ENCODE results near the gene SPSB3. TPM values are rescaled to one million over a fixed set of nuclear protein-coding genes. Genes with fewer than 3 reads are reported as not detected.

SPSB3 gene
- total and polyA plus RNA-seq, 4 donors = 27.7 to 60.5 (median 37.8) TPM

DNA sequence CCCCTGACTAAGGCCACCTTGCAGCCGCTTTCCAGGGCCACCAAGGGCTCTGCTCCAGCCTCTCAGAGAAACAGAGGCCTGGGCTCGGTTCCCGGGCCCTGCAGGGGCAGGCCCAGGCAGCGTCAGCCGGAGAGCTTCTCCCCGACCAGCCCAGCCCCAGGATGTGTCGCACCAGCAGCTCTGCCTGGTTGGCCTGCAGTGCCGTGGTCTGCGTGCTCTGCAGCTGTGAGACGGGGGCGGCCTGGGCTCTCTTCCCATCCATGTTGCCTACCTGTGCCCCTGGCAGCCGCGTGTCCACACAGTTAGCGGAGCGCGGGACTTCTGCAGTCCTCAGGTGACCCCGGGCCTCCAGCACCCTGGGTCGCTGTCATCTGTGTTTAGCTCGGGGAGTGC lies 6.3 kb upstream of the SPSB3 start:
- H3K36me3 ChIP-seq (ENCODE audit: control insufficient read depth in 4 of 4, insufficient read depth in 3 of 4, low read depth in 1 of 4, low read length in 3 of 4) = peaks cover 0 to 34% (median 5%) of the 10 kb centered on the region in 4 donors
- no peak for DNase-seq (ENCODE audit: low spot score)
- WGBS = 62% methylated on average over 19 of the region's 19 CpGs

More for the DNA sequence above, 6.3 kb upstream of the SPSB3 start:
- Histone ChIP-seq H3K27ac (ENCODE audit: low read depth in 1 of 2, low read length in 2 of 2) (no peak overlapping the region), H3K4me1 (ENCODE audit: control insufficient read depth in 4 of 4, insufficient read depth in 4 of 4, low read length in 3 of 4) (peaks cover 14 to 74% (median 49%) of the 10 kb centered on the region in 4 donors), H3K27me3 (ENCODE audit: control insufficient read depth in 4 of 4, insufficient read depth in 4 of 4, low read length in 3 of 4) (no peaks in the 10 kb centered on the region), H3K9me3 (ENCODE audit: control insufficient read depth in 4 of 4, low read length in 3 of 4) (no peaks in the 10 kb centered on the region), H3K4me3 (ENCODE audit: low read depth in 1 of 3, low read length in 3 of 3) (no peak overlapping the region), H3K9ac (ENCODE audit: low read depth in 1 of 2, low read length in 2 of 2) (no peak overlapping the region)
- TF ChIP-seq RXRA (IDR thresholded peaks at IDR 0.05) (no peak), JUND (IDR thresholded peaks at IDR 0.05) (no peak), FOXA2 (IDR thresholded peaks at IDR 0.05) (no peak), HNF4G (IDR thresholded peaks at IDR 0.05) (no peak), FOXA1 (IDR thresholded peaks at IDR 0.05) (no peak), SP1 (IDR thresholded peaks at IDR 0.05) (no peak), NR2F2 (IDR thresholded peaks at IDR 0.05) (no peak), TAF1 (conservative IDR thresholded peaks at IDR 0.05) (no peak), HNF4A (conservative IDR thresholded peaks at IDR 0.05) (no peak)
- TF ChIP-seq, protein P1, sequence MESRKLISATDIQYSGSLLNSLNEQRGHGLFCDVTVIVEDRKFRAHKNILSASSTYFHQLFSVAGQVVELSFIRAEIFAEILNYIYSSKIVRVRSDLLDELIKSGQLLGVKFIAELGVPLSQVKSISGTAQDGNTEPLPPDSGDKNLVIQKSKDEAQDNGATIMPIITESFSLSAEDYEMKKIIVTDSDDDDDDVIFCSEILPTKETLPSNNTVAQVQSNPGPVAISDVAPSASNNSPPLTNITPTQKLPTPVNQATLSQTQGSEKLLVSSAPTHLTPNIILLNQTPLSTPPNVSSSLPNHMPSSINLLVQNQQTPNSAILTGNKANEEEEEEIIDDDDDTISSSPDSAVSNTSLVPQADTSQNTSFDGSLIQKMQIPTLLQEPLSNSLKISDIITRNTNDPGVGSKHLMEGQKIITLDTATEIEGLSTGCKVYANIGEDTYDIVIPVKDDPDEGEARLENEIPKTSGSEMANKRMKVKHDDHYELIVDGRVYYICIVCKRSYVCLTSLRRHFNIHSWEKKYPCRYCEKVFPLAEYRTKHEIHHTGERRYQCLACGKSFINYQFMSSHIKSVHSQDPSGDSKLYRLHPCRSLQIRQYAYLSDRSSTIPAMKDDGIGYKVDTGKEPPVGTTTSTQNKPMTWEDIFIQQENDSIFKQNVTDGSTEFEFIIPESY (IDR thresholded peaks at IDR 0.05) = no peak
- TF ChIP-seq, protein P2, sequence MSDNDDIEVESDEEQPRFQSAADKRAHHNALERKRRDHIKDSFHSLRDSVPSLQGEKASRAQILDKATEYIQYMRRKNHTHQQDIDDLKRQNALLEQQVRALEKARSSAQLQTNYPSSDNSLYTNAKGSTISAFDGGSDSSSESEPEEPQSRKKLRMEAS (IDR thresholded peaks at IDR 0.05) = no peak
- TF ChIP-seq, protein P3, sequence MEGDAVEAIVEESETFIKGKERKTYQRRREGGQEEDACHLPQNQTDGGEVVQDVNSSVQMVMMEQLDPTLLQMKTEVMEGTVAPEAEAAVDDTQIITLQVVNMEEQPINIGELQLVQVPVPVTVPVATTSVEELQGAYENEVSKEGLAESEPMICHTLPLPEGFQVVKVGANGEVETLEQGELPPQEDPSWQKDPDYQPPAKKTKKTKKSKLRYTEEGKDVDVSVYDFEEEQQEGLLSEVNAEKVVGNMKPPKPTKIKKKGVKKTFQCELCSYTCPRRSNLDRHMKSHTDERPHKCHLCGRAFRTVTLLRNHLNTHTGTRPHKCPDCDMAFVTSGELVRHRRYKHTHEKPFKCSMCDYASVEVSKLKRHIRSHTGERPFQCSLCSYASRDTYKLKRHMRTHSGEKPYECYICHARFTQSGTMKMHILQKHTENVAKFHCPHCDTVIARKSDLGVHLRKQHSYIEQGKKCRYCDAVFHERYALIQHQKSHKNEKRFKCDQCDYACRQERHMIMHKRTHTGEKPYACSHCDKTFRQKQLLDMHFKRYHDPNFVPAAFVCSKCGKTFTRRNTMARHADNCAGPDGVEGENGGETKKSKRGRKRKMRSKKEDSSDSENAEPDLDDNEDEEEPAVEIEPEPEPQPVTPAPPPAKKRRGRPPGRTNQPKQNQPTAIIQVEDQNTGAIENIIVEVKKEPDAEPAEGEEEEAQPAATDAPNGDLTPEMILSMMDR (IDR thresholded peaks at IDR 0.05; ENCODE audit: low read depth, low read length, missing input control) = no peak
- TF ChIP-seq, protein P4, sequence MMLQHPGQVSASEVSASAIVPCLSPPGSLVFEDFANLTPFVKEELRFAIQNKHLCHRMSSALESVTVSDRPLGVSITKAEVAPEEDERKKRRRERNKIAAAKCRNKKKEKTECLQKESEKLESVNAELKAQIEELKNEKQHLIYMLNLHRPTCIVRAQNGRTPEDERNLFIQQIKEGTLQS (IDR thresholded peaks at IDR 0.05) = no peak
- TF ChIP-seq, protein P5, sequence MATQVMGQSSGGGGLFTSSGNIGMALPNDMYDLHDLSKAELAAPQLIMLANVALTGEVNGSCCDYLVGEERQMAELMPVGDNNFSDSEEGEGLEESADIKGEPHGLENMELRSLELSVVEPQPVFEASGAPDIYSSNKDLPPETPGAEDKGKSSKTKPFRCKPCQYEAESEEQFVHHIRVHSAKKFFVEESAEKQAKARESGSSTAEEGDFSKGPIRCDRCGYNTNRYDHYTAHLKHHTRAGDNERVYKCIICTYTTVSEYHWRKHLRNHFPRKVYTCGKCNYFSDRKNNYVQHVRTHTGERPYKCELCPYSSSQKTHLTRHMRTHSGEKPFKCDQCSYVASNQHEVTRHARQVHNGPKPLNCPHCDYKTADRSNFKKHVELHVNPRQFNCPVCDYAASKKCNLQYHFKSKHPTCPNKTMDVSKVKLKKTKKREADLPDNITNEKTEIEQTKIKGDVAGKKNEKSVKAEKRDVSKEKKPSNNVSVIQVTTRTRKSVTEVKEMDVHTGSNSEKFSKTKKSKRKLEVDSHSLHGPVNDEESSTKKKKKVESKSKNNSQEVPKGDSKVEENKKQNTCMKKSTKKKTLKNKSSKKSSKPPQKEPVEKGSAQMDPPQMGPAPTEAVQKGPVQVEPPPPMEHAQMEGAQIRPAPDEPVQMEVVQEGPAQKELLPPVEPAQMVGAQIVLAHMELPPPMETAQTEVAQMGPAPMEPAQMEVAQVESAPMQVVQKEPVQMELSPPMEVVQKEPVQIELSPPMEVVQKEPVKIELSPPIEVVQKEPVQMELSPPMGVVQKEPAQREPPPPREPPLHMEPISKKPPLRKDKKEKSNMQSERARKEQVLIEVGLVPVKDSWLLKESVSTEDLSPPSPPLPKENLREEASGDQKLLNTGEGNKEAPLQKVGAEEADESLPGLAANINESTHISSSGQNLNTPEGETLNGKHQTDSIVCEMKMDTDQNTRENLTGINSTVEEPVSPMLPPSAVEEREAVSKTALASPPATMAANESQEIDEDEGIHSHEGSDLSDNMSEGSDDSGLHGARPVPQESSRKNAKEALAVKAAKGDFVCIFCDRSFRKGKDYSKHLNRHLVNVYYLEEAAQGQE (IDR thresholded peaks at IDR 0.05) = no peak

Data from liver (tissue), 9 donors.